GM18951 (cell line): ENCODE measurements around the gene YWHAH.

Source experiments
- POLR2A ChIP-seq: IDR thresholded peaks from 4 replicates; pipeline ENCODE4 v1.6.1; 2011; ENCODE audit warnings: mild to moderate bottlenecking; ENCODE audit not compliant: insufficient read length, insufficient read depth; ENCODE audit errors: extremely low read depth
- in situ Hi-C: fragments of 300-500 bp; cut with MboI; formaldehyde crosslinking; loops from one replicate; pipeline ENCODE4 v1.12.0; 2022; ENCODE audit warnings: low sequenced_read_pairs, mixed read lengths, inconsistent platforms; ENCODE audit not compliant: unreplicated experiment

The YWHAH gene

DNA sequence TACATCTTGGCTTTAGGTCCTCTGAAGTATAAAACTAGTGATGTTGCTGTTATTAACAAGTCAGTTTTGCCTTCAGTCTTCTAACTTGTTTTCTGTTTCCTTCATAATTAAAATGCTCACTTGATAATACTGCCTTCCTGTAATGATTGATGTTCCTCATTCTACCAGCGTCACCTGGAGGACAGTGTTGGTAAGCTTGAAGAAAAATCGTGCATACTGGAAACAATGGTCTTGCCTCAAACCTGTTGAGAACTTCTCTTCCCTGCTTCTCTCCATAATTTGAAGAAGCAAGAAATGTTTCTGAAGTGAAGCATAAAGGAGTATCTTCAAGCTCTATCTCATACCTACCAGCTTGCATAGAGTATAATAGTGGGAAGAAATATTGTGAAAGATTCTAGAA, 3.0 kb downstream of the YWHAH start:
- TF ChIP-seq POLR2A, result no peak
- in situ Hi-C loops, result no loop called here

DNA sequence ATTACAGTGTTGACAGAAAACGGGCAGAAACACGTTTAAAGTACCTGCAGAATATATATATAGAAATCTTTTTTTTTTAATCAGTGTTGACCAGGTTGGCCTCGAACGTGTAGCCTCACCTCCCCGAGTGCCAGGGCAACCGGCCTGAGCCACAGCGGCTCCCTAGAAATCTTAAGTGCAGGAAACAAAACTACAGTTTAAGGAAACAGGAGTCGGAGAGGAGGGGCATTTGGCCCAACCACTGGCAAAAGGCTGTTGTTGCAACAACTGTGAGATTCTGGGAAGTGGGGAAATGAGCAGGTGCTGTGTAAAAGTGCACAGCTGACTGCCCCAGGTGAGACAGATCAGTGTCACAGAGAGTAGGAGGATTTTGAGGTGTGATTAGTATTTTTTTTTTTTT, 3.7 kb downstream of the YWHAH start:
- in situ Hi-C loops, result no loop called here
- TF ChIP-seq POLR2A, result no peak

DNA sequence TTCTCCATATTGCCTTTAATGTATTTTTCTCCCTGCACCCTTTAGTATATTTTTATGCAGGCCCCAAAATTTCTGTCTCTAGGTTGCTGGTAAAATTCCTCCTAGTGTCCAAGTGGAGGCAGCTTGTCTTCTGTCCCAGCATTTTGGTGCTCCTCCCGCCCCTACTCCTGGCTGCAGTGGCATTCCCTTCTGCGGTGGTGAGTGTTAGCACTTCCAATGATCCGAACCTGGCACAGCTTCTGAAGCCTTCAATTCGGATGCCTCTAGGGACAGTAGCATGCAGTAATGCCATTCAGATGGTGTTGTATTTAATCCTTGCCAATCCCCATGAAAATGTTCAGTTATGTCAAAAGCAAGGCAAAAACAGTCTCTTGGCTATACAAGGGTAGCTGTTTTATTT, 5.9 kb downstream of the YWHAH start:
- TF ChIP-seq POLR2A, result no peak
- in situ Hi-C loops, result loop anchor here (10.0 kb wide), 1 partner anchor 285 kb away; the partner anchor contains the start of gene PISD

DNA sequence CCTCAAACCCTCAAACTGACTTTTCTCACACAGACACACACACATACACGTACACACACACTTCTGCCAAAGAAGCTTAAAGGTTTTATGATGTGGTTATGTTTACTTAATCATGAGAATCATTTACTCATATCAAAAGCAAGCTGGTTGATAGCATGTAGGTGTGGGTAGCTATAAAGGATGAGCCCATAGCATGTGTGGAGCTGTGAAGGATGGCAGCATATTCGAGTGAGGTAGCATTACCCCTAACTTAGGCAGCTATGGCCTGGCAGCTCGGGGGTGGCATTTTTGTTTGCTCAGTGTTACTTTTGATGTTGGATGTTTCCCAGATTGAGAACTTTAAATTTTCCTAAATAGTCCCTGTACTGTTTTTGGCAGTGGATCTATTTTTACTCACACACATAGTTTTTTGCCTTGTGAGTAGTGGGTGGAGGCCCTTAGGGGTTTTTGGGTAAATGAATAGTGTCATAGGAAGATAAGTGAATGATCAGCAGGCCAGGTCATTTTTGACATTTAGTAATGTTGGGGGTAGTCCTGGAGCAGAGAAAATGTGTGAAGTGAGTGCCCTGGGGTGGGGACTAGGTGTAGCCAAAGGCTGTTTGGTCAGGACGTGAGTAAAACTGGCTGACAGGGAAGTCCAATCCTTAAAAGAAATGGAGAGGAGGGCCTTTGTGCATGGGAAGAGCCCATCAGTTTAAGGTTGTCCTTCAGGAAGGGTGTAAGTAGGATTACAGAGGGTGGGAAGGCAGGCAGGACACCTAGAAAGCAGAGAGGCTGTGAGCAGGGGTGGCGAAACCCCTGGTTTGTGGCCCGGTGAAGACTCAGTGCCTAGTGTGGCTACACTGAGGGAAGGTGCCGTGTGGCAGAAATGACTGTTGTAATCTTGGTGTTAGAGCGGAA, 7.1 kb downstream of the YWHAH start:
- TF ChIP-seq POLR2A, result no peak
- in situ Hi-C loops, result loop anchor here (10.0 kb wide), 1 partner anchor 287 kb away; the partner anchor contains the start of gene PISD

DNA sequence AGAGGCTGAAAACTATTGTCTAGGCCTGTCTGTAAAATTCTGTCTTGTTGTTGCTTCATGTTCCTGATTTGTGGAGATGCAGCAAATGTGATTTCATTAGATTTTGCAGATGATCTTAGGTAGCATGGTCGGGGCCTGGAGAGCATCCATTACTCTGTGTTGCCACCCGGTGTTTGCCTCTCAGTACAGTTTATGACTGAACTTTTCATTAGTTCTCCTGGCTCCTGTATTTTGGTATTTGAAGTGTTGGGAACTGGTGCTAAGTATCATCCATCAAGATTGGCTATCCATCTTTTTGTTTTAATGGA, 7.7 kb downstream of the YWHAH start:
- in situ Hi-C loops, result loop anchor here (10.0 kb wide), 1 partner anchor 287 kb away; the partner anchor contains the start of gene PISD

DNA sequence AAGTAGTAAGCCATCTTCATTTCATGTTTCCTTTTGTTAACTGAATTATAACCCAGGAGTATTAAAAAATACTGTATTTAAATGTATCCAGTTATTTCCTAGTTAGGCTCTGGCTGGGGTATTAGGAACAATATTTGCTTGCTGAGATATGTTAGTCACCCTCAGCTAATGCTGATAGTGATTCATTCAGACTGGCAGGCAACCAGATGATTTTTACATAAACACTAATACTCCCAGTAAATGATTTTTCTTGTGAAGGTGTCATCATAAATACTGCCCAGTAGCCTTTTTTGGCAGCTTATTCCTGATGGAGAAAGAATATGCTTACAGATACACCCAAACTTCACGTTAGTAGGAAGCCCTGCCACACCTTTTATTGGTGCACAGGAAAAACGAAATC, 8.1 kb downstream of the YWHAH start:
- in situ Hi-C loops, result loop anchor here (10.0 kb wide), 1 partner anchor 288 kb away; the partner anchor contains the start of gene PISD
- TF ChIP-seq POLR2A, result no peak

More for the DNA sequence above, 7.7 kb downstream of the YWHAH start:
- no peak for TF ChIP-seq POLR2A

DNA sequence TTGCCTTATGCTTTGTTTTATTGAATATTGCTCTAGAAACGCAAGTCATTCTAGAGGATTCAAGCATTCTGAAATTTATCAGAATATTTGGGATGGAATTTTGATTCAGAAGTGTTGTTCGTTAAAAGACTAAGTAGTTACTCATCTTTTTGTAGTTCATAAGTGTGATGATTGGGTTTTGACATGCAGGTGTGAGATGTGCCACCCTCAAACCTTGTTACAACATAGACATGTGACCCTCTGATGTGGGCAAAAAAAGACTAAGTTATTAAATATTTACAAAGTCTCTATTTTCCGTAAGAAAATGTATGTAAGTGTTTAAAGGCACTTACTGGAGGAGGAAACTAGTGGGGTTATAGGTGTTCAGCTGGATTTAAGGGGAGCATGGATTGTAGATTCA, 8.9 kb downstream of the YWHAH start:
- TF ChIP-seq POLR2A, result no peak
- in situ Hi-C loops, result loop anchor here (10.0 kb wide), 1 partner anchor 288 kb away; the partner anchor contains the start of gene PISD

DNA sequence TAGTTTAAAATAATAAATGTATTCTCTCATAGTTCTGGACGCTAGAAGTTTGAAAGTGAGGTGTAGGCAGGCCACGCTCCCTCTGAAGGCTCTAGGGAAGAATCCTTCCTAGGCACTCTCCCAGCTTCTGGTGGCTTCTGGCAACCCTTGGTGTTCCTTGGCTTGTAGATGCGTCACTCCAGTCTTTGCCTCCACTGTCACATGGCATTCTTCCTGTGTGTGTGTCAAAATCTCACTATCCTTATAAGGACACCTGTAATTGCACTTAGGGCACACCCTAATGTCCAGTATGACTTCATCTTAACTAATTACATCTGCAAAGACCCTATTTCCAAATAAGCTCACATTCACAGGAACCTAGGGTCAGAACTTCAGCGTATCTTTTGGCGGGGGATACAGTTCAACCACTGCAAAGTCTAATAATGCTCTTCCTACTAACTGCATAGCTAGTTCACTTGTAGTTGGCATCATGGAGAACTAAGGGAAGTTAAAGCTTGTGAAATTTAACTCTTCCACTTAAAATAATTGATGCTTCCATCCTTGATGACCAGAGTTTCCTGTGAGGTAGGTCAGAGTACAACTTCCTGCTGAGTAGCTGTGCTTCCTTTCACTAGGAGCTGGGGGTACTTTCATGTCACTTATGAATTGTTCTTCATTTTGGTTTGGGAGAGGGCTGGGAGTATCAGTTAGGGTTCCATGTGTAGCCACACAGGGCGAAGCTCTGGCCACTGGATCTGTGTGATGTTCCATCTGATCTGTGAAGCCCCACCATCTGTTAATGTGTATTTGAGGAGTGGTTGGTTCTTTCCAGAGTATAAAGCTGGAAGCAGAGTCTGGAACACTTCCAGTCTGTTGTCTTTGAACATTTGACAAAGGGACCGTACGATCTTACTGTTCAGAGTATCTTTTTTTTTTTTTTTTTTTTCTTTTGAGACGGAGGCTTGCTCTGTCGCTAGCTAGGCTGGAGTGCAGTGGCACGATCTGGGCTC, 10.5 kb downstream of the YWHAH start:
- no peak for TF ChIP-seq POLR2A
- in situ Hi-C loops, result loop anchor here (10.0 kb wide), 1 partner anchor 290 kb away; the partner anchor contains the start of gene PISD

DNA sequence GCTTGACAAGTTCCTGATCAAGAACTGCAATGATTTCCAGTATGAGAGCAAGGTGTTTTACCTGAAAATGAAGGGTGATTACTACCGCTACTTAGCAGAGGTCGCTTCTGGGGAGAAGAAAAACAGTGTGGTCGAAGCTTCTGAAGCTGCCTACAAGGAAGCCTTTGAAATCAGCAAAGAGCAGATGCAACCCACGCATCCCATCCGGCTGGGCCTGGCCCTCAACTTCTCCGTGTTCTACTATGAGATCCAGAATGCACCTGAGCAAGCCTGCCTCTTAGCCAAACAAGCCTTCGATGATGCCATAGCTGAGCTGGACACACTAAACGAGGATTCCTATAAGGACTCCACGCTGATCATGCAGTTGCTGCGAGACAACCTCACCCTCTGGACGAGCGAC, 12.0 kb downstream of the YWHAH start:
- no peak for TF ChIP-seq POLR2A
- in situ Hi-C loops, result loop anchor here (10.0 kb wide), 1 partner anchor 292 kb away; the partner anchor contains the start of gene PISD

DNA sequence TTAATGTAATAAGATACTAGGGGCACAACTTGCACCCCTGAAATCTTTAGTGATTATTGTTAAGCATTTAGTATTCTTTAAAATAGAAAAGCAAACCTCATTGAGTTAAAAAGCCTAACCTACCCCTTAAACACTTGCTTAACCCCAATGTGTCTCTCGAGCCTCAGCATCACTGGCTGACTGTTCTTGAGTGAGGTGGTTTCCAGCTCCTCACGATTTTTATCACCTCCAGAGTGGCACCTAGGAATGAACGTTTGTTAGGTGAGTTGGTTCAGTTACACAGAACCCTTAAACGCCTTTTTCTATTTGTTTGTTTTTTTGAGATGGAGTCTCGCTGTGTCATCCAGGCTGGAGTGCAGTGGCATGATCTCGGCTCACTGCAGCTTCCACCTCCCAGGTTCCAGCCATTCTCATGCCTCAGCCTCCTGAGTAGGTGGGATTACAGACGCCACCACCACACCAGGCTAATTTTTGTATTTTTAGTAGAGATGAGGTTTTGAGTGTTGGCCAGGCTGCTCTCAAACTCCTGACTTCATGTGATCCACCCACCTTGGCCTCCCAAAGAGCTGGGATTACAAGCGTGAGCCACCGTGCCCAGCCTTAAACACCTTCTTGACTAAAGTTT, 13.7 kb downstream of the YWHAH start:
- TF ChIP-seq POLR2A, result no peak
- in situ Hi-C loops, result loop anchor here (10.0 kb wide), 1 partner anchor 293 kb away; the partner anchor contains the start of gene PISD

DNA sequence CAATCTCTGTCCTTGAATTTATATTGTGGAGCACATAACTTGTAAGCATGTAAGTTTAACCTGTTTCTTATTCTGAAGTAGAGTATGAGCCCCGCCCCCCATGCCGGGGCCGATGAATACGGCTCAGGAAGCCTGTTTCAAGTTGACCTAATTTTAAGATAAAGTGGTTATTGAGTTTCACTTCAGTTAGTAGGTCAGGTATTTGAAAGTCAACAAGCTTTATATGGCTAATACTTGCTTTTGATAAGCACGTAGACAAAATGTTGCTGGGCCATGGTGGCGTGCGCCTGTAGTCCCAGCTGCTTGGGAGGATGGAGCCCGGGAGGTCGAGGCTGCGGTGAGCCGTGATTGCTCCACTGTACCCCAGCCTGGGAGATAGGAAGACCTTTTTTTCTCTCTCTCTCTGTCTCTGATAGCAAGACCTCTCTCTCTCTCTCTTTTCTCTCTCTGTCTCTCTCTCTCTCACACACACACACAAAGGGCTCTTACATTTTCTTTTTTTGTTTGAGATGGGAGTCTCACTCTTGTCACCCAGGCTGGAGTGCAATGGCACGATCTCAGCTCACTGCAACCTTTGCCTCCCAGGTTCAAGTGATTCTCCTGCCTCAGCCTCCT, 14.4 kb downstream of the YWHAH start:
- no peak for TF ChIP-seq POLR2A
- in situ Hi-C loops, result loop anchor here (10.0 kb wide), 1 partner anchor 294 kb away; the partner anchor contains the start of gene PISD

DNA sequence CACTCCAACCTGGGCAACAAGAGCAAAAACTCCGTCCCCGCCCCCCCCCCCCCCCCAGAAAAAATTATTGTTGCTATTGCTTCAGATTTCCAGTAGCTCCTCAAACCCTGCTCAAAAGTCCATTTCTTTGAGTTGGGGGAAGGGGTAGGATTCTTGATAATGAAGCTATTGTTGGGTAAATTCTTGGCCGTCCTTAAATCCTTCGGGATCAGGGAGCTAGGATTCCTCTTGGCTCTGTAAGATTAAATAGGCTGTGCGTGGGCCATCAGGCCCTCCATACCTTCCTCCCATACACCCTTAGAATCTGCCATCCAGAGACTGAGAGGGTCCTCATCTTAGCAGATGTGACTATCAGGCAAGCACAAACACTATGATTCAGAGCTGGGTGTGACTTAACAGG, 16.4 kb downstream of the YWHAH start:
- no peak for TF ChIP-seq POLR2A
- in situ Hi-C loops, result no loop called here
